Ovary (tissue), 3 donors: Measurements from ENCODE around the gene MAMLD1.

Experiments used
- EP300 ChIP-seq: sonication (generic); formaldehyde crosslinking; IDR thresholded peaks from one replicate; pipeline ENCODE4 v1.6.1; 2017; ENCODE audit warnings: antibody characterized with exemption
- POLR2A ChIP-seq: fragments of 450-650 bp; IDR thresholded peaks from one replicate; pipeline ENCODE4 v1.6.1; 2017; ENCODE audit warnings: antibody characterized with exemption, mild to moderate bottlenecking, moderate library complexity
- TF ChIP-seq, protein P1 (sequence below), 3 donors: fragments of 450-650 bp in 2 of 3; fragments of 200-600 bp in 1 of 3; IDR thresholded peaks; one replicate each; pipeline versions ENCODE4 v1.5.1 to v1.8.0; 2016 to 2022; ENCODE audit warnings: antibody characterized with exemption in 3 of 3, mild to moderate bottlenecking in 1 of 3
- donor health status: DM: no; HTN: no; CAD: no.

- TF ChIP-seq POLR2A, result no peak
- TF ChIP-seq, protein P1, sequence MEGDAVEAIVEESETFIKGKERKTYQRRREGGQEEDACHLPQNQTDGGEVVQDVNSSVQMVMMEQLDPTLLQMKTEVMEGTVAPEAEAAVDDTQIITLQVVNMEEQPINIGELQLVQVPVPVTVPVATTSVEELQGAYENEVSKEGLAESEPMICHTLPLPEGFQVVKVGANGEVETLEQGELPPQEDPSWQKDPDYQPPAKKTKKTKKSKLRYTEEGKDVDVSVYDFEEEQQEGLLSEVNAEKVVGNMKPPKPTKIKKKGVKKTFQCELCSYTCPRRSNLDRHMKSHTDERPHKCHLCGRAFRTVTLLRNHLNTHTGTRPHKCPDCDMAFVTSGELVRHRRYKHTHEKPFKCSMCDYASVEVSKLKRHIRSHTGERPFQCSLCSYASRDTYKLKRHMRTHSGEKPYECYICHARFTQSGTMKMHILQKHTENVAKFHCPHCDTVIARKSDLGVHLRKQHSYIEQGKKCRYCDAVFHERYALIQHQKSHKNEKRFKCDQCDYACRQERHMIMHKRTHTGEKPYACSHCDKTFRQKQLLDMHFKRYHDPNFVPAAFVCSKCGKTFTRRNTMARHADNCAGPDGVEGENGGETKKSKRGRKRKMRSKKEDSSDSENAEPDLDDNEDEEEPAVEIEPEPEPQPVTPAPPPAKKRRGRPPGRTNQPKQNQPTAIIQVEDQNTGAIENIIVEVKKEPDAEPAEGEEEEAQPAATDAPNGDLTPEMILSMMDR (IDR thresholded peaks at IDR 0.05), result no peak
- TF ChIP-seq EP300, result no peak
Measured at GRCh38 chrX:150544835-150545770, 182.0 kb downstream of the MAMLD1 start.
